ENCODE measurements around the gene DMTF1. TPM values are rescaled to one million over a fixed set of nuclear protein-coding genes. Genes with fewer than 3 reads are reported as not detected.
A peak's percentile ranks its signal among the peaks of the same experiment; 100 is the strongest.

DMTF1 gene
- total and polyA plus RNA-seq, 9 of the 15 experiments (the other 6 are each of a cell fraction or from before 2014, with no cell fraction given), result 25.7 to 208 (median 74.7) TPM

DNA sequence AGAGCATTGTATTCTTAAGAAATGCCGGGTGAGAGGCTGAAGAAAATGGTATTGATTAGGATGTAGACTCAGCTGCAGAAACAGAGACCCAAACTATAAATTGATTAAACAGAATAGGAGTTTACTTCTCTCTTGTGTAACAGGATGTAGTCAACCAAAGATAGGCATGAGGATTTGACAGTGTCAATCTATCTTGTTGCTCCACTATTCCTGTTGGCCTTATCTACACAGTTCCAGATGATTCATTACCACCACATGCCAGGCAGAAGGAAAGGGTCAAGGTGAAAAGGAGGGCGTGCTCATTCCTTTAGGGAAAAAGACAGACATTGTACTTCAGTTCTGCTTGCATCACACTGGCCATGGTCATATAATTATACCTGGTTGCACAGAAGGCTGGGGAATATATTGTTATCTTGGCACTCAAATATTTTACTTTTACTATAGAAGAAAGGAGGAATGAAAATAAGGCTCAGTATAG lies 11.9 kb upstream of the DMTF1 start (continued):
- TF ChIP-seq, protein P1, sequence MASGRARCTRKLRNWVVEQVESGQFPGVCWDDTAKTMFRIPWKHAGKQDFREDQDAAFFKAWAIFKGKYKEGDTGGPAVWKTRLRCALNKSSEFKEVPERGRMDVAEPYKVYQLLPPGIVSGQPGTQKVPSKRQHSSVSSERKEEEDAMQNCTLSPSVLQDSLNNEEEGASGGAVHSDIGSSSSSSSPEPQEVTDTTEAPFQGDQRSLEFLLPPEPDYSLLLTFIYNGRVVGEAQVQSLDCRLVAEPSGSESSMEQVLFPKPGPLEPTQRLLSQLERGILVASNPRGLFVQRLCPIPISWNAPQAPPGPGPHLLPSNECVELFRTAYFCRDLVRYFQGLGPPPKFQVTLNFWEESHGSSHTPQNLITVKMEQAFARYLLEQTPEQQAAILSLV (tag; IDR thresholded peaks at IDR 0.05), result peak; percentile 69; the same call in 1 of the 2 replicates
- TF ChIP-seq BRD9 (IDR thresholded peaks at IDR 0.05; ENCODE audit: low read depth, partially characterized antibody), result peak; percentile 96
- 0 out of 2 replicates have a peak, but pooled peaks have one; percentile 40 for TF ChIP-seq TCFL5 (CRISPR knock-in tag; conservative IDR thresholded peaks at IDR 0.05)
- TF ChIP-seq CBX8 (IDR thresholded peaks at IDR 0.05; ENCODE audit: borderline replicate concordance, extremely low read depth, low read depth, low read length, poor library complexity, severe bottlenecking), result no peak
- TF ChIP-seq PHB (CRISPR knock-in tag; IDR thresholded peaks at IDR 0.05), result no peak
- TF ChIP-seq BCOR (IDR thresholded peaks at IDR 0.05), result peak; percentile 78
- no peak for TF ChIP-seq SNIP1 (IDR thresholded peaks at IDR 0.05; ENCODE audit: low read depth)
- TF ChIP-seq NR2C1 (IDR thresholded peaks at IDR 0.05), result peak; percentile 92
- TF ChIP-seq NR2C1 (tag; IDR thresholded peaks at IDR 0.05), result peak; percentile 96
- TF ChIP-seq MAFG (tag; conservative IDR thresholded peaks at IDR 0.05), result 0 out of 2 replicates have a peak, but pooled peaks have one; percentile 13
- TF ChIP-seq, protein P2, sequence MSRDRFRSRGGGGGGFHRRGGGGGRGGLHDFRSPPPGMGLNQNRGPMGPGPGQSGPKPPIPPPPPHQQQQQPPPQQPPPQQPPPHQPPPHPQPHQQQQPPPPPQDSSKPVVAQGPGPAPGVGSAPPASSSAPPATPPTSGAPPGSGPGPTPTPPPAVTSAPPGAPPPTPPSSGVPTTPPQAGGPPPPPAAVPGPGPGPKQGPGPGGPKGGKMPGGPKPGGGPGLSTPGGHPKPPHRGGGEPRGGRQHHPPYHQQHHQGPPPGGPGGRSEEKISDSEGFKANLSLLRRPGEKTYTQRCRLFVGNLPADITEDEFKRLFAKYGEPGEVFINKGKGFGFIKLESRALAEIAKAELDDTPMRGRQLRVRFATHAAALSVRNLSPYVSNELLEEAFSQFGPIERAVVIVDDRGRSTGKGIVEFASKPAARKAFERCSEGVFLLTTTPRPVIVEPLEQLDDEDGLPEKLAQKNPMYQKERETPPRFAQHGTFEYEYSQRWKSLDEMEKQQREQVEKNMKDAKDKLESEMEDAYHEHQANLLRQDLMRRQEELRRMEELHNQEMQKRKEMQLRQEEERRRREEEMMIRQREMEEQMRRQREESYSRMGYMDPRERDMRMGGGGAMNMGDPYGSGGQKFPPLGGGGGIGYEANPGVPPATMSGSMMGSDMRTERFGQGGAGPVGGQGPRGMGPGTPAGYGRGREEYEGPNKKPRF (IDR thresholded peaks at IDR 0.05; ENCODE audit: low read depth, low read length), result no peak
- peak; percentile 49; the same call in 1 of the 2 replicates for TF ChIP-seq MEF2A (IDR thresholded peaks at IDR 0.05; ENCODE audit: control insufficient read depth, low read depth, low read length)
- peak; percentile 95 for TF ChIP-seq NBN (IDR thresholded peaks at IDR 0.05; ENCODE audit: low read depth)
- TF ChIP-seq GABPA (tag; conservative IDR thresholded peaks at IDR 0.05; ENCODE audit: low read depth), result peak; percentile 57
- TF ChIP-seq ADNP (tag; IDR thresholded peaks at IDR 0.05), result no peak
- TF ChIP-seq, protein P3, sequence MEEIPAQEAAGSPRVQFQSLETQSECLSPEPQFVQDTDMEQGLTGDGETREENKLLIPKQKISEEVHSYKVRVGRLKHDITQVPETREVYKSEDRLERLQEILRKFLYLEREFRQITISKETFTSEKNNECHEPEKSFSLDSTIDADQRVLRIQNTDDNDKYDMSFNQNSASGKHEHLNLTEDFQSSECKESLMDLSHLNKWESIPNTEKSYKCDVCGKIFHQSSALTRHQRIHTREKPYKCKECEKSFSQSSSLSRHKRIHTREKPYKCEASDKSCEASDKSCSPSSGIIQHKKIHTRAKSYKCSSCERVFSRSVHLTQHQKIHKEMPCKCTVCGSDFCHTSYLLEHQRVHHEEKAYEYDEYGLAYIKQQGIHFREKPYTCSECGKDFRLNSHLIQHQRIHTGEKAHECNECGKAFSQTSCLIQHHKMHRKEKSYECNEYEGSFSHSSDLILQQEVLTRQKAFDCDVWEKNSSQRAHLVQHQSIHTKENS (CRISPR knock-in tag; IDR thresholded peaks at IDR 0.05), result no peak
- no peak for TF ChIP-seq CBX2 (IDR thresholded peaks at IDR 0.05; ENCODE audit: insufficient read depth, low read length, poor library complexity, severe bottlenecking)
- TF ChIP-seq ZNF57 (CRISPR knock-in tag; IDR thresholded peaks at IDR 0.05), result no peak
- no peak for TF ChIP-seq GABPB1 (CRISPR knock-in tag; IDR thresholded peaks at IDR 0.05)
- peak; percentile 100 for TF ChIP-seq MEIS2 (IDR thresholded peaks at IDR 0.05; ENCODE audit: partially characterized antibody)
- no peak for TF ChIP-seq RBBP5 (IDR thresholded peaks at IDR 0.05; ENCODE audit: borderline replicate concordance, insufficient read depth, low read length, poor library complexity, severe bottlenecking)
- TF ChIP-seq ARHGAP35 (IDR thresholded peaks at IDR 0.05; ENCODE audit: partially characterized antibody), result no peak
- TF ChIP-seq, protein P4, sequence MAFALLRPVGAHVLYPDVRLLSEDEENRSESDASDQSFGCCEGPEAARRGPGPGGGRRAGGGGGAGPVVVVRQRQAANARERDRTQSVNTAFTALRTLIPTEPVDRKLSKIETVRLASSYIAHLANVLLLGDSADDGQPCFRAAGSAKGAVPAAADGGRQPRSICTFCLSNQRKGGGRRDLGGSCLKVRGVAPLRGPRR (CRISPR knock-in tag; IDR thresholded peaks at IDR 0.05), result no peak
- peak; percentile 39; the same call in 1 of the 2 replicates for TF ChIP-seq ZNF239 (CRISPR knock-in tag; IDR thresholded peaks at IDR 0.05)
- no peak for TF ChIP-seq FOXA1 (IDR thresholded peaks at IDR 0.05; ENCODE audit: borderline replicate concordance)
- TF ChIP-seq KLF16 (IDR thresholded peaks at IDR 0.05), result peak; percentile 94
- TF ChIP-seq BCL6 (CRISPR knock-in tag; IDR thresholded peaks at IDR 0.05), result no peak

Measured in K562 (cell line).